ENCODE results near the gene XRN1. TPM values are rescaled to one million over a fixed set of nuclear protein-coding genes. Genes with fewer than 3 reads are reported as not detected.
A peak's percentile ranks its signal among the peaks of the same experiment; 100 is the strongest.

The XRN1 gene
- total RNA-seq, 1 experiment from 2014 or later = 17.4 TPM

- Histone ChIP-seq H3K9me3 (replicated peaks) (no peaks in the 10 kb centered on the region), H3K27ac (no peak overlapping the region), H3K27me3 (replicated peaks) (no peaks in the 10 kb centered on the region), H3K4me3 (no peak overlapping the region), H3K4me1 (replicated peaks) (peaks cover 6% of the 10 kb centered on the region; the same call in 1 of the 2 replicates), H3K36me3 (no peaks in the 10 kb centered on the region)
- no peak for DNase-seq (ENCODE audit: low read depth in 1 of 2, low spot score in 2 of 2)
Observed at GRCh38 chr3:142281474-142281873, 166.4 kb downstream of the XRN1 start.

- H3K4me3 ChIP-seq = no peak overlapping the region
- no peaks in the 10 kb centered on the region for H3K9me3 ChIP-seq (replicated peaks)
- no peak overlapping the region for H3K27ac ChIP-seq
- peak; percentile 49 to 57 for DNase-seq (ENCODE audit: low read depth in 1 of 2, low spot score in 2 of 2)
- H3K36me3 ChIP-seq = no peaks in the 10 kb centered on the region
- no peaks in the 10 kb centered on the region for H3K27me3 ChIP-seq (replicated peaks)
- peaks cover 16% of the 10 kb centered on the region for H3K4me1 ChIP-seq (replicated peaks)
Observed at GRCh38 chr3:142279965-142280590, 167.8 kb downstream of the XRN1 start.

- no peaks in the 10 kb centered on the region for H3K36me3 ChIP-seq
- H3K9me3 ChIP-seq (replicated peaks) = no peaks in the 10 kb centered on the region
- no peak overlapping the region for H3K4me3 ChIP-seq
- H3K27me3 ChIP-seq (replicated peaks) = no peaks in the 10 kb centered on the region
- H3K4me1 ChIP-seq (replicated peaks) = peaks cover 18% of the 10 kb centered on the region
- DNase-seq (ENCODE audit: low read depth in 1 of 2, low spot score in 2 of 2) = no peak
- H3K27ac ChIP-seq = no peak overlapping the region
Observed at GRCh38 chr3:142278451-142278850, 169.4 kb downstream of the XRN1 start.

DNA sequence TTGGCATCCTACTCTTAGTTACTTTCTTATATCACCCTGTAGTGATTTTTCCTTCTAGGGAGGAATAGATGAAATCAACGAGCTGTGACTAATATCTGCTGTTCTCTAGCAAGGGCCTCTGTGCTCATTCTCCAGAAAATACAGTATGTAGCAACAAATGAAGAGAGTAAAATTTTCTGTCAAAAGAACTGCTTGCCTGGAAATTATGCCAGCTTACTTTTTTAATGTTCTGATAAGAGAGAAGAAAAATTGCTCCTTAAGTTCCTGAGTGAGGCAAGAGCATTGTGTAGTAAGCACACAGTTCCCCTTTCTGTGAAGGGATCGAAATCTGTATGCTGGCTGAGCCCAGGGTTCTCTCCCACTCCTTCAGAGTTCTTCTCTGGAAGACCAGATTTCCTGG lies 171.1 kb downstream of the XRN1 start:
- no peak for DNase-seq (ENCODE audit: low read depth in 1 of 2, low spot score in 2 of 2)
- Histone ChIP-seq H3K9me3 (replicated peaks) (no peaks in the 10 kb centered on the region), H3K36me3 (no peaks in the 10 kb centered on the region), H3K4me3 (no peak overlapping the region), H3K4me1 (replicated peaks) (peaks cover 32% of the 10 kb centered on the region), H3K27me3 (replicated peaks) (no peaks in the 10 kb centered on the region), H3K27ac (no peak overlapping the region)

GRCh38 chr3:142275856-142276255 lies 172.0 kb downstream of the XRN1 start:
- H3K27me3 ChIP-seq (replicated peaks) = no peaks in the 10 kb centered on the region
- no peak overlapping the region for H3K4me3 ChIP-seq
- DNase-seq (ENCODE audit: low read depth in 1 of 2, low spot score in 2 of 2) = no peak
- no peak overlapping the region for H3K27ac ChIP-seq
- H3K4me1 ChIP-seq (replicated peaks) = peaks cover 32% of the 10 kb centered on the region
- H3K36me3 ChIP-seq = no peaks in the 10 kb centered on the region
- H3K9me3 ChIP-seq (replicated peaks) = no peaks in the 10 kb centered on the region

GRCh38 chr3:142274908-142275307 lies 172.9 kb downstream of the XRN1 start:
- no peak overlapping the region for H3K27ac ChIP-seq

DNA sequence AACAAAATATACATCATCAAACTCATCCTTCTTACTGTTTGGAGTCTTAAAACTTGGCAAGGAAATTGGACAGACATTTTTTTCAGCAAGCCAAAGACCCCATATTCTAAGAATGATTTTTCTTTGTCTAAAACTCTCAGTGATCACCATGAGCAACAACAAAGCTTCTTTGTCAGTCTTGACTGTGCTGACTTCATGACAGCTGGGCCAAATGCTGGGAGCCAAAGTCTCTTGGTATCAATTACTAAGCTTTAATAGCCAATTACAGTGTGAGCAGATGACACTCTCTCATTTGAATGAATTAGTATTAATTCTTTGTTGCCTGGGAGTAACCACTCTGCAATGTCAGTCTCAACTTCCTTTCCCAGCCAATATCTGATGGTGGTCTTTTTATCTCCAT lies 174.3 kb downstream of the XRN1 start:
- Histone ChIP-seq H3K27me3 (replicated peaks) (no peaks in the 10 kb centered on the region), H3K27ac (peak overlapping the region; percentile 74), H3K9me3 (replicated peaks) (no peaks in the 10 kb centered on the region), H3K36me3 (no peaks in the 10 kb centered on the region), H3K4me1 (replicated peaks) (peaks cover 28% of the 10 kb centered on the region), H3K4me3 (no peak overlapping the region)
- no peak for DNase-seq (ENCODE audit: low read depth in 1 of 2, low spot score in 2 of 2)

More at GRCh38 chr3:142274908-142275307, 172.9 kb downstream of the XRN1 start:
- peaks cover 32% of the 10 kb centered on the region for H3K4me1 ChIP-seq (replicated peaks)
- H3K9me3 ChIP-seq (replicated peaks) = no peaks in the 10 kb centered on the region
- no peaks in the 10 kb centered on the region for H3K27me3 ChIP-seq (replicated peaks)
- no peak for DNase-seq (ENCODE audit: low read depth in 1 of 2, low spot score in 2 of 2)
- no peak overlapping the region for H3K4me3 ChIP-seq
- no peaks in the 10 kb centered on the region for H3K36me3 ChIP-seq

- no peaks in the 10 kb centered on the region for H3K27me3 ChIP-seq (replicated peaks)
- no peak overlapping the region for H3K4me3 ChIP-seq
- H3K27ac ChIP-seq = peak overlapping the region; percentile 74
- DNase-seq (ENCODE audit: low read depth in 1 of 2, low spot score in 2 of 2) = peak; percentile 57 to 81
- peaks cover 26% of the 10 kb centered on the region for H3K4me1 ChIP-seq (replicated peaks)
- H3K9me3 ChIP-seq (replicated peaks) = no peaks in the 10 kb centered on the region
- no peaks in the 10 kb centered on the region for H3K36me3 ChIP-seq
Observed at GRCh38 chr3:142272200-142272891, 175.5 kb downstream of the XRN1 start.

DNA sequence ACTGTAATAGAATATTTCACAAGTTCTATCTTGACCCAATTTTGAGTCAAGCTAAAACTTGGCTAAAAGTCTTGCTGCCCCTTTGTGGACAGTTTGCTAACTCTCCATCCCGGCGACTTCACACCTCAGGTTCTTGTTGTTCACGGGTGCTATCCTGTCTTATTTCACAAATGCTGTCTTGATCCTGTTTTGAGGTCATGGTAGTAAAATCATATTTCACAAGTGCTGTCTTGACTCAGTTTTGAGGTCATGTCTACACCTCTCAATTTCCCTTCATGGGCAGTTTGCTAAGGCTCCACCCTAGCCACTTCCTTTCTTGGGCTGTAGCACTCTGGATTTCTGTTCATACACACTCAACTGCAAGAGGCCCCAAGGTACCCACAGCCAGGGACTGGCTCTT lies 177.4 kb downstream of the XRN1 start:
- DNase-seq (ENCODE audit: low read depth in 1 of 2, low spot score in 2 of 2) = no peak
- Histone ChIP-seq H3K9me3 (replicated peaks) (no peaks in the 10 kb centered on the region), H3K36me3 (no peaks in the 10 kb centered on the region), H3K4me1 (replicated peaks) (peaks cover 18% of the 10 kb centered on the region), H3K4me3 (no peak overlapping the region), H3K27ac (no peak overlapping the region), H3K27me3 (replicated peaks) (no peaks in the 10 kb centered on the region)

DNA sequence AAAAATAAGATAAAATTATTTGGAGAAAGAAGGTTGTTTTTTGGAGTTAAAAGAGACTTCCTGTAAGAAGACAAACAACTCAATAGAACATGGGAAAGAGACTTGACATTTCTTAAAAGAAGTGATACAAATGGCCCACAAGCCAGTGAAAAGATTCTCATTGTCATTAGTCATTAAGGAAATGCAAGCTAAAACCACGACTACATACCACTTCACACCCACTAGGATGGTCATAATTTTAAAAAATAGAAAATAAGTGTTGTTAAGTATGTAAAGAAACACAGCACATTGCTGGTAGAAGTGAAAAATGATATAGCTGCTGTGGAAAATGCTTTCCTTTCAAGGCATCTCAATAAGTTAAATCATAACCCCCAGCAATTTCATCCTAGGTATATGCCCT lies 178.1 kb downstream of the XRN1 start:
- Histone ChIP-seq H3K36me3 (no peaks in the 10 kb centered on the region), H3K9me3 (replicated peaks) (no peaks in the 10 kb centered on the region), H3K4me1 (replicated peaks) (peaks cover 16% of the 10 kb centered on the region), H3K27me3 (replicated peaks) (no peaks in the 10 kb centered on the region), H3K27ac (no peak overlapping the region), H3K4me3 (no peak overlapping the region)
- no peak for DNase-seq (ENCODE audit: low read depth in 1 of 2, low spot score in 2 of 2)

DNA sequence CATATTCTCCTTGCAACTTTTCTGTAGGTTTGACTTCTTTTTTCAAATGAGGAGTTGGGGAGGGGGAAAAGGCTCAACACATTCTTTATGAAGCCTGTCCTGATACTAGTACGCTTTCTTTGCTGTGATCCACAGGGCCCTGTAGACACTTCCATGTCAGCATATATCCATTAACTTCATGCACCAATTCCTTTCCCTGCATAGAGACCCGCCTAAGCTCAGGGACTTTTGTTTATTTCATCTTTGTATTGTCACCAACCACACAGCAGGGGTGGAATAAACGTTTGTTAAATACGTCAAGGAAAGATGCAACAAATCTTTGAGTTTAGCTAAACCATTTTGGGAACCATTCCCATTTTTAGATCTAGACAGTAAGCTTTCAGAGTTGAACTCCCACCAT lies 179.4 kb downstream of the XRN1 start:
- no peaks in the 10 kb centered on the region for H3K9me3 ChIP-seq (replicated peaks)
- DNase-seq (ENCODE audit: low read depth in 1 of 2, low spot score in 2 of 2) = no peak
- no peaks in the 10 kb centered on the region for H3K36me3 ChIP-seq
- no peak overlapping the region for H3K27ac ChIP-seq
- no peak overlapping the region for H3K4me3 ChIP-seq
- peaks cover 14% of the 10 kb centered on the region for H3K4me1 ChIP-seq (replicated peaks)
- no peaks in the 10 kb centered on the region for H3K27me3 ChIP-seq (replicated peaks)

DNA sequence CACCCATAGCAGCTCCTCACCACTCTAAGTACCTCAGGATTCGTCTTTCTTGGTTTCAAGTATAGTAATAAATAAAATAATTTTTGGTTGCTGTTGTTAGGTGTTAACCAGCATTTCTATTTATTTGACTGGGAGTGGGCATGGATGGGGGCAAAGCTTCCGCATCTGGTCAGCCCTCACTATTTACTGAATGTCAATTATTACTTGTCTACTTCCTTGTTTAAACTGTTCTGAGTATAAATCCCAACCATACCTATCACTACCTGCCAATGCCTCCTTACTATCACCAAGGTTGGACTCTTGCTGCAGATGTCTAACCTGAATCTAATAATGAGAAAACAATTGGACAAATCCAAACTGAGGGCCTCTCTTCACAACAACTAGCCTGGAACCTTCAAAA lies 180.6 kb downstream of the XRN1 start:
- Histone ChIP-seq H3K4me3 (no peak overlapping the region), H3K4me1 (replicated peaks) (peaks cover 4% of the 10 kb centered on the region)
- no peak for DNase-seq (ENCODE audit: low read depth in 1 of 2, low spot score in 2 of 2)

GRCh38 chr3:142263112-142263511 lies 184.7 kb downstream of the XRN1 start:
- H3K27ac ChIP-seq = no peak overlapping the region
- no peak for DNase-seq (ENCODE audit: low read depth in 1 of 2, low spot score in 2 of 2)
- no peak overlapping the region for H3K4me3 ChIP-seq
- no peaks in the 10 kb centered on the region for H3K4me1 ChIP-seq (replicated peaks)
- H3K27me3 ChIP-seq (replicated peaks) = no peaks in the 10 kb centered on the region
- no peaks in the 10 kb centered on the region for H3K9me3 ChIP-seq (replicated peaks)
- no peaks in the 10 kb centered on the region for H3K36me3 ChIP-seq

More for the DNA sequence above, 180.6 kb downstream of the XRN1 start:
- H3K36me3 ChIP-seq = no peaks in the 10 kb centered on the region
- H3K27ac ChIP-seq = no peak overlapping the region
- no peaks in the 10 kb centered on the region for H3K9me3 ChIP-seq (replicated peaks)
- H3K27me3 ChIP-seq (replicated peaks) = no peaks in the 10 kb centered on the region

- no peak for DNase-seq (ENCODE audit: low read depth in 1 of 2, low spot score in 2 of 2)
- Histone ChIP-seq H3K4me1 (replicated peaks) (no peaks in the 10 kb centered on the region), H3K9me3 (replicated peaks) (no peaks in the 10 kb centered on the region), H3K27ac (no peak overlapping the region), H3K4me3 (no peak overlapping the region), H3K27me3 (replicated peaks) (no peaks in the 10 kb centered on the region), H3K36me3 (no peaks in the 10 kb centered on the region)
Observed at GRCh38 chr3:142259359-142259758, 188.5 kb downstream of the XRN1 start.
